Ramos (cell line): ENCODE measurements around the gene RNF208.

ENCODE experiments used
- in situ Hi-C: fragments of 300-500 bp; cut with MboI; formaldehyde crosslinking; loops from one replicate; pipeline ENCODE4 v1.14.3; 2022; ENCODE audit warnings: low sequenced_read_pairs; ENCODE audit not compliant: unreplicated experiment

The RNF208 gene

DNA sequence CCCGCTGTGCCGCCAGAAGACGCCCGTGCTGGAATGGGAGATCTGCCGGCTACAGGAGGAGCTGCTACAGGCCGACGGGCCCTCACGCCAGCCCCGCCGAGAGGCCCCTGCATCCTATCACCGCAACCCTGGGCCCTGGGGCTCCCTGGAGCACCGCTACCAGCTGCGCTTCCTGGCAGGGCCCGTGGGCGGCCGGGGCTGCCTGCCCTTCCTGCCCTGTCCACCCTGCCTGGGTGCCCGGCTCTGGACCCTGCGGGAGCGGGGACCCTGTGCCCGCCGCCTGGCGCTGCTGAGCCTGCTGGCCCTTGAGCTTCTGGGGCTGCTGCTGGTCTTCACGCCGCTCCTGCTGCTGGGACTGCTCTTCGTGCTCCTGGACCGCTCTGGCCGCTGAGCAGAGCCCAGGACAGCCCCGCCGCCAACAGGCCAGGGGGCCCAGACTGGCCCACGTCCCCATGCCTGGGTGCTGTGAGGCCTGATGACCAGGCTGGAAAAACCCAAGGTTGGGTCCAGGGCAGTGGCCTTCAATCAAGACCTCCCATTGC lies 3.8 kb downstream of the RNF208 start:
- in situ Hi-C loops = no loop called here

DNA sequence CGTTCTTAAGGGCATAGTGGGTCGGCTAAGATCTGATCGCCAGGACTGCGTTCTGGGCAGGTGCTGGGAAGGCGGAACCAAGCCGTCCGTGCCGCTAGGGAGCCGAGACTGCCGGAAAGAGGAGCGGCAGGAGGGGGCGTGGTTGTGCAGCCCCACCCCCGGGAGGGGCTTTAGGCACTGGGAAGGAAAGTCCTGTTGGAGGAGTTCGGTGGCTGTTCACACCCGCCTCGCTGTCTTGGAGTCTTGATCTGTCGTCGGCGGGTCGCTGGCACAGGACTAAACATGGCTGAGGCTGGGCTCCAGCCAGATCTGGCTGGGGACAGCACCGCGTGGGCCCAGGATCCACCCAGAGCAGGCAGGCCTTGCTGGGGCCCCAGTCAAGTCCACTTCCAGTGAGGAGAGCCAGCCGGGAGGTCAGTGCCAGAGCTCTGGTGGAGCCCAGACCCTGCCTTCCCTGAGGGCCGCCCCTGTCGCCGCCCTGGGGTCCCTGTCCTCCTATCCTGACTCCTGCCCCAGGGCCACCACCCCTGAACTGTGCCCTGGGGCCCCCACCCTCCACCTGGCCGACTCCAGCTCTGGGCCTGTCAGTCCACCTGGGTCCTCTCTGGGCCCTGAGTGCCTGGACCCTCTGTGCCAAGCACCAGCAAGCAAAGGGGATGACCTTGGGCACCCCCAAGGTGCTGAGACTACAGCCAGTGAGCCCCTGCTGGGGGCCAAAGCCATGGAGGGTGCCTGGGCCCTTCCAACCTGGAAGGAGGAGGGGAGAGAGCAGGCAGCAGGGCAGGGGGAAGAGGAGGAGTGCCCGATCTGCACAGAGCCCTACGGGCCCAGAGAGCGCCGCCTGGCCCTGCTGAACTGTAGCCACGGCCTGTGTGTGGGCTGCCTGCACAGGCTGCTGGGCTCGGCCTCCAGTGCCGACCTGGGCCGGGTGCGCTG lies 4.5 kb downstream of the RNF208 start:
- in situ Hi-C loops = no loop called here

DNA sequence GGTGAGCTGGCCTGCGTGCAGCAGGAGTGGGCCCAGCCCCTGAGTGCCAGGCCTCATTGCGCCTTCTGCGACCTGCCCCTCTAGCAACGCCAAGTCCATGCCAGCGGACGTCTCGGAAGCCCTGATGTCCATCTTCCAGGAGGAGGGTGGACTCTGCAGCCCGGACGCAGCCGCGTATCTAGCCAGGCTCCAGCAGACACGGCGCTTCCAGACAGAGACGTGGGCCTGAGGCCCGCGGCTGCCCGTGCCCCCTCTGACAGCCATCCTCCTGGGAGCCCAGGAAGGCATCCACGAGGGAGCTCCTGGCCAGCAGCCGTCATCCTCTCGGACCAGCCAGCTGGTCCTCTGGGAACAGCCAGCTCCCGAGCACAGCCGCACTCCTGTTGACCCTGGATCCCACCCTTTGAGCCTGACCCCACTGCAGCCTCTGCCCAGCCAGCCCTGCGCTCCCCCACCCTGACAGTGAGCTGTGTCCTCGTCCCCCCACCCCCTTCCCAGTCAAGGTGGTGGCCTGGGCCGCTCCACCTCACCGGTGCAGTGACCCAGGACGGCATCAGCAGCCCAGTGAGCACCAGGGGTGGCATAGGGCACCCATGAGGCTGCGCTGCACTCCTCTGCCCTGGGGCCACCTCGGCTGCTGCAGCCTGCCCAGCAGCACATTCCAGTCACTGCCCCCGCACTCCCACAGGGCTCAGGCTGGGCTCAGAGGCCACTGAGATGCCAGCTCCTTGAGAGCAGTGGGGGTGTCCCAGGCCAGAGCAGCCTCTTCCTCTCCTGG lies 5.7 kb downstream of the RNF208 start:
- in situ Hi-C loops = no loop called here

DNA sequence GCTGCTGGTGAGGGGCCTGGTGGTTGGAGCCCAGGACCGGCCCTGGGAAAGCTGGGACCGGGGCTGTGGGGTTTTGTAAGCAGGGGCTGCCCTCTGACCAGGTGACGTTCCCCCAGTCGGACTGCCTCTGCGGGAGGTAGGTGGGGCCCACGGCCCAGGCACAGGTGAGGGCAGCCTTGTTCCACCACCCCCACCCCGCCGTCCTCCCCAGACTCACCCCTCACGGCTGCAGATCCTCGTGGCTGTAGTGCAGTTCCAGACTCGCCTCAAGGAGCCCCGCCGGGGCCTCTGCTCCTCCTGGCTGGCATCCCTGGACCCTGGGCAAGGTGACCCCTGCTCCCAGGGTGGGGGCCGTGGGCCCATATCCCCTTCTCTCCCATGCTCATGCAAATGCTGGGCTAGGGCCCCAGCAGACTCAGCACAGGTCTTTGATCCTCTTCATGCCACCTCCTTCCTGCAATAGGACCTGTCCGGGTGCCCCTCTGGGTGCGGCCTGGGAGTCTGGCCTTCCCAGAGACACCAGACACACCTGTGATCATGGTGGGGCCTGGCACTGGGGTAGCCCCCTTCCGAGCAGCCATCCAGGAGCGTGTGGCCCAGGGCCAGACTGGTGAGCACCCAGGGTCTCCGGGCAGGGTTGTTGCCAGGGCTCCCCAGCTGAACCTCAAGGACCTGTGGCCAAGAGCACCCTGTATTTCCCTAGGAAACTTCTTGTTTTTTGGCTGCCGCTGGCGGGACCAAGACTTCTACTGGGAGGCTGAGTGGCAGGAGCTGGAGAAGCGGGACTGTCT lies 6.6 kb downstream of the RNF208 start:
- in situ Hi-C loops = no loop called here

DNA sequence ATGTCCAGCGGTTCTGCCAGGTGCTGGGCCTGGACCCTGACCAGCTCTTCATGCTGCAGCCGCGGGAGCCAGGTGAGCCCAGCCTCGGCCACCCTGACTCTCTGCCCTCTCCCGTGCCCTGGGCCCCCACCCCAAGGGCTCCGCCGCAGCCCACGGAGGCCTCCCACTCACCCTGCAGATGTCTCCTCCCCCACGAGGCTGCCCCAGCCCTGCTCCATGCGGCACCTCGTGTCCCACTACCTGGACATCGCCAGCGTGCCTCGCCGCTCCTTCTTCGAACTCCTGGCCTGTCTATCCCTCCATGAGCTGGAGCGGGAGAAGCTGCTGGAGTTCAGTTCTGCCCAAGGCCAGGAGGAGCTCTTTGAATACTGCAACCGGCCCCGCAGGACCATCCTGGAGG lies 7.4 kb downstream of the RNF208 start:
- in situ Hi-C loops = no loop called here

DNA sequence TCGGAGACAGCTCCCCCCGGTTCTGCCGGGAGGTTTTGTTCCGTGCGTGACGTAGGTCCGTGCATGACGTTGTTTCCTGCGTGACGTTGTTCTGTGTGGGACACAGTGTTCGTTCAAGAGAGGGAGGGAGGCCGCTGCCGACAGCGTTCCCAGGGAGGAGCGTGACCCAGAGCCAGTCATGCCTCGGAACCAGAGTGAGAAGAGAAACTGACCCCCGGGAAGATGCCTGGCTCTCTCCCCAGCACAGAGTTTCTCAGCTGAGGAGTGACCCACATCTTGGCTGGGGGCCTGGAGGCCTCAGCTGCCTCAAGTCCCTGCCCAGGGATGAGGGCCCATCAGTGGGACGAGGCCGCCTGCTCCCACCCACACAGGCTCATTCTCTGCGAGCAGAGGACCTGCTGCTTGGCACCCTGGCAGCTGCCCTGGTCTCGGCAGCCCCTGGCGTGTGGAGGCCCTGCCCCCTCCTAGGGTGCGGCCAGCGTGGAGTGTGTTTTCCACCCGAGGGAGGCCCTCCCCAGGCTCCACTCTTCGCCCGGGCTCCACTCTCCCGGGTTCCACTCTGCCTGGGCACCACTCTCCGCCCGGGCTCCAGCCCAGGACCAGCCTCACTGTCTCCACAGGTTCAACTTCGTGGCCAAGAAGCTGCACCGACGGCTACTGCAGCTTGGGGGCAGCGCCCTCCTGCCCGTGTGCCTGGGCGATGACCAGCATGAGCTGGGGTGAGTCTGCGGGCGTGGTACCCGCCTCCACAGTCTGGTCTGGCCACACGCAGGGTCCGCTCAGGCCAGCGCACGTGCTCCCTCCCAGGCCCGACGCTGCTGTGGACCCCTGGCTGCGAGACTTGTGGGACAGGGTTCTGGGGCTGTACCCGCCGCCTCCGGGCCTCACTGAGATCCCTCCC lies 8.6 kb downstream of the RNF208 start:
- in situ Hi-C loops = no loop called here

DNA sequence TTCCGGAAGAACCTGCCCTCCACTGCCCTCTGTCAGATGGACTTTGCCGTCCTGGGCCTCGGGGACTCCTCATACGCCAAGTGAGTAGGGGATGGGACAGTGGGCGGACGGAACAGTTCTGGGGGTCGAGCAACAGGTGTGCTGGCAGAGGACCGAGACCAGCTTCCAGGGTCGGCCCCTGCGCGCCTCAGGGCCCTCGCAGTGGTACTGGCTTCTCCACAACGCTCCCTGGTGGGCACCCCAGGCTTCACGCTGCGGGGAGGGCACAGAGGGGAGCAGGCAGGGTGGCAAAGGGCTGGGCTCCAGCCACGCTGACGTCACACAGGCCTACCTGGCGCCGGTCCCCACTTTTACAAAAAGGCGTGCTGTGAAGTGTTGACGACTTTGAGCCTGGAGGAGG lies 9.5 kb downstream of the RNF208 start:
- in situ Hi-C loops = no loop called here

DNA sequence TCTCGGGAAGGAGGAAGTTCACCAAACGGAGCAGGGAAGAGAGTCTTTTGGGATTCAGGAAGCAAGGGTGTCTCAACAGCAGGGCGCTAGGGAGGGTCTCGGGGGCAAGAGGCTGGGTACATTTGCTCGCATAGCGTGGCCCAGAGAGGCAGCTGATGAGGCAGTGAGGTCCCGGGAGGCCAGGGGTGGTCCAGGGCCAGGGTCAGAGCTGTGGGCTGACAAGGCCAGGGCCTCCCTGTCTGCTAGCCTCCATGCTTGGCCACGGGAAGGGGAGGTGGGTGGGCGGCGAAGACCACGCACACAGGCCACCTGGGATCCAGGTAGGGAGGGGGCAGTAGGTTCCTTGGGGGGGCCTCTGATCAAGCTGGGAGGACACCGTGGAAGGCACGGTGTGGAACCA lies 10.5 kb downstream of the RNF208 start:
- in situ Hi-C loops = no loop called here

DNA sequence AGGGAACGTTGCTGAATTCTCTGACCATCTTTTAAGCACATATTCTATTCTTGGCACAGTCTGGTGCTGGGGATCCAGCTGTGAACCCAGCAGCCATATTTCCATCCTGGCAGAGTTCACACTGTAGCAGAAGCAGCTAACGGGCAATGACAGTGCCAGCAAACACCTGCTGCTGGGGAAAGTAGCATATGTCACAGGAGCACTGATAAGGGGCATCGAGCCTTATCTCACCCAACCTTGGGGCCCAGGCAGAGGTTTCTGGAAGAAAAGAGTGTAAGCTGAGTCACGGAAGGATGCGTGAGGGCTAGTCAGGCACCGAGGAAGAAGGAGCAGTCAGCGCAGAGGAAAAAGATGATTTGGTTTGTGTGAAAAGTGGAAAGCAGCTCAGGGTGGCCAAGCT lies 15.4 kb downstream of the RNF208 start:
- in situ Hi-C loops = no loop called here

DNA sequence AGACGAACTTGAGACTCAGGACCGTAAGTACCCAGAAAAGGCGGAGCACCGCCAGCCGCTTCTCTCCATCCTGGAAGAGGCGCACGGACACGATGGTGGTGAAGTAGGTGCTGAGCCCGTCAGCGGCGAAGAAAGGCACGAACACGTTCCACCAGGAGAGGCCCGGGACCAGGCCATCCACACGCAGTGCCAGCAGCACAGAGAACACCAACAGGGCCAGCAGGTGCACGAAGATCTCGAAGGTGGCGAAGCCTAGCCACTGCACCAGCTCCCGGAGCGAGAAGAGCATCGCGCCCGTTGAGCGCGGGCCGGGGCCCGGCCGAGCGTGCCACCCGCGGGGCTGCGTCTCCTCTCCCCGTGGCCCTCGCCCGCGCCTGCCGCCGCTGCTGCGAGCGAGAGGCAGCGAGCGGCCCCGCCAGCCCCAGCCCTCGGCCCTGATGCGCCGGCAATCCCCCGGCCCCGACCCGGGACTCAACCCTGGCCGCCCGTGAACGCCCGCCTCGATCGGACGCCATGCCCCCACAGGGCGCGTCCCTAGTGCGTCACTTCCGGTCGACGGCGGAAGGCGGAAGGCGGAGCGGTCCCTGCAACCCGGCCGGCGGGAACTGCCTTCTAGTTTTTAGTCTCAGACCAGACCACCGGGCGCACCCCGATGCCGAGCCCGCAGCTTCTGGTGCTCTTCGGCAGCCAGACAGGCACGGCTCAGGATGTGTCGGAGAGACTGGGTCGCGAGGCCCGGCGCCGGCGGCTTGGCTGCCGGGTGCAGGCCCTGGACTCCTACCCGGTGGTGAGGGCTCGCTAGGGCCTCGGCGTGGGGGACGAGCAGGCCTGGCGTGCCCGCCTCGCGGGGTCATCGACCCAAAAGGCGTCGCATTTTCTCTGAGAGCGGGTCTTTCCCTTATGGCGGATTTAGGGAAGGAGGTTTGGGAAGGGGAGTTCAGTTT lies 16.6 kb downstream of the RNF208 start, which contains the start of the genes NDOR1 and TMEM203:
NDOR1 (plus strand) TSS at position 575 of the 944 bp plus-strand sequence; CDS start at position 653, 78 bp downstream.
TMEM203 (minus strand) TSS at position 523 of the 944 bp plus-strand sequence; CDS start at position 289, 234 bp downstream.
- in situ Hi-C loops = no loop called here

DNA sequence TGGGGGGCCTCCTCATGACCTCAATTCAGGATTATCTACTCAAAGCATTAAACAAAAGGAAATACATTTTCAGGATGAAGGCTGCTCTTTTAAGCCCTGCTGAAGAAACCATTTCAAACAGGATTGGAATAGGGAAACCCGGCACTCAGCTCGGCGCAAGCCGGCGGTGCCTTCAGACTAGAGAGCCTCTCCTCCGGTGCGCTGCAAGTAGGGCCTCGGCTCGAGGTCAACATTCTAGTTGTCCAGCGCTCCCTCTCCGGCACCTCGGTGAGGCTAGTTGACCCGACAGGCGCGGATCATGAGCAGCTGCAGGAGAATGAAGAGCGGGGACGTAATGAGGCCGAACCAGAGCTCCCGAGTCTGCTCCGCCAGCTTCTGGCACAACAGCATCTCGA lies 17.3 kb downstream of the RNF208 start:
- in situ Hi-C loops = no loop called here

DNA sequence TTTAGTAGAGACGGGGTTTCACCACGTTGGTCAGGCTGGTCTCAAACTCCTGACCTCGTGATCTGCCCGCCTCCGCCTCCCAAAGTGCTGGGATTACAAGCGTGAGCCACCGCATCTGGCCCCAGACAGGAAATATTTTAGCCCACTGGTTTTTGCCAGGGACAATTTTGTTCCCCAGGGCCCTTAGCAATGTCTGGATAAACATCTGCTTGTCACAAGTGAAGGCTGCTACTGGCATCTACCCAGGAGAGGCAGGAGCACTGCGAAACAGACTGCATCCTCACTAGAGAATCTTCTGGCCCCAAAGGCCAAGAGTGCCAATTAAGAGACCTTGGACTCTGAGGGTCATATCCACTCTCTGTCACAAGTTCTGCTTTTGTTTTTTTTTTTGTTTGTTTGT lies 19.1 kb downstream of the RNF208 start:
- in situ Hi-C loops = no loop called here

DNA sequence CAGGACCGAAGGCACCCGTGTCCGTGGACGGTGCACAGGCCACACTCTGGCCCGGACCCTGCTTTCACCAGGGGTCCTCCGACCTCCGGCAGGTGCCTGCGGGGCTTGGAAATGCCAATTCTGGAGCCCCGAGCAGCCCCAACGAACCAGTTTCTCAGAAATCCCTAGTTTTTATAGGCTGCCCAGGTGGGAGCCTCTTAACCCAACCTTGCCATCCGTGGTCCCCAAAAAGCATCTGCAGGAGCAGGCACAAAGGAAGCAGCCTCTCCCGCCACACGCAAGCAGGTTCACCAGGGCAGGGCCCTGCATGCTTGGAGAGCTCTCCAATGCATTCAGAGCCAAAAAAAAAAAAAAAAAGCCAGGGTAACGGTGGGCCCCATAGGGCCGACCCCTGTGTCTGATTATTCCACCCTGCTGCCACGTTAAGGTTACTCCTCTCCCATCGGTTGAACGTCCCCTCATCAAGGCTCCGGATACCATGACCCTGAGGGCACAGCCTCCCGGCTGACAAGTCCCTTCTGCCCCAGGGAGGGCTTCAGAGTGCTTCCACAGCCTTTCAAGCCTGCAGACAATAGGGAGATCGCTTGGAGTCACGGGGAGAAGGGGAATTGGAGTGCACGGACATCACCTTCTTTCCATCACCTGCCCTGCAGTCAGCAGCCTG lies 20.7 kb downstream of the RNF208 start:
- in situ Hi-C loops = no loop called here

DNA sequence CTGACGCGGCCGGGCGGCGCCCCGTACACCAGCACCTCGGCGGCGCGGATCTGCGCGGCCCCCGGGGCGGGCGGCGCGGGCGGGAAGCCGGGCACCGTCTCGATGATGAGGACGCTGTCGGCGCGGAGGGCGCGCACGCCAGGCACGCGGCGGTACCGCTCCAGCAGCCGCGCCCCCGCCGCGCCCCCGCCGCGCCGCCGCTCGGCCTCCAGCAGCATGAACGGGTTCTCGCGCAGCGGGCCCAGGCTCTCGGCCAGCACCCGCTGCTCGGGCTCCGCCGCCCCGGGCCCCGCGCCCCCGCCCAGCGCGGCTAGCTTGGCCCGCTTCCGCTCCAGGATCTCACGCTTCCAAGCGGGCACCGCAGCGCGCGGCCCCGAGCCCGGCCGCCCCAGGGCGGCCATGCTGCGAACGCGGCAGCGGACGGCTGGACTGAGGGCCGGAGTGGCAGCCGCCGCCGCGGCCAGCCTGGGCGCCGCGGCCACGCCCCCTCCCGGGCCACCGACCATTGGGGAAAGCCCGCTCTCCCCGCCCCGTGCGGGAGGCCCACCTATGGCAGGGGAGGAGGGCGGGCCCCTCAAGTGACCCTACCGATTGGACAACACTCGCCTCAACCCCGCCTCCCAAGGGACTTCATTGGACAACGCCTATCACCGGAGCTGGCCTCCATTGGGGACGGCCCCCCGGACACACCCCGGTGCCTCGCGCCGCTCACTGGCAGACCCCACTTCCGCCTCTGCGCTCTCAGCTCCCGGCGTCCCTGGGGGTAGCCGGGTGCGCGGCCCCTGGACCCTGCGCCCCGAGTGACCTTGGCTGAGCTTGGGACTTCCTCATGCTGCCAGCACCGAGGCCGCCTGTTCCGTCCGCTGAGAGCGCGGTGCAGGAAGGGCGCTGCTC lies 21.5 kb downstream of the RNF208 start, which contains the start of gene TPRN:
TPRN (minus strand) TSS at position 431 of the 894 bp plus-strand sequence; CDS start at position 401, 30 bp downstream.
- in situ Hi-C loops = no loop called here

DNA sequence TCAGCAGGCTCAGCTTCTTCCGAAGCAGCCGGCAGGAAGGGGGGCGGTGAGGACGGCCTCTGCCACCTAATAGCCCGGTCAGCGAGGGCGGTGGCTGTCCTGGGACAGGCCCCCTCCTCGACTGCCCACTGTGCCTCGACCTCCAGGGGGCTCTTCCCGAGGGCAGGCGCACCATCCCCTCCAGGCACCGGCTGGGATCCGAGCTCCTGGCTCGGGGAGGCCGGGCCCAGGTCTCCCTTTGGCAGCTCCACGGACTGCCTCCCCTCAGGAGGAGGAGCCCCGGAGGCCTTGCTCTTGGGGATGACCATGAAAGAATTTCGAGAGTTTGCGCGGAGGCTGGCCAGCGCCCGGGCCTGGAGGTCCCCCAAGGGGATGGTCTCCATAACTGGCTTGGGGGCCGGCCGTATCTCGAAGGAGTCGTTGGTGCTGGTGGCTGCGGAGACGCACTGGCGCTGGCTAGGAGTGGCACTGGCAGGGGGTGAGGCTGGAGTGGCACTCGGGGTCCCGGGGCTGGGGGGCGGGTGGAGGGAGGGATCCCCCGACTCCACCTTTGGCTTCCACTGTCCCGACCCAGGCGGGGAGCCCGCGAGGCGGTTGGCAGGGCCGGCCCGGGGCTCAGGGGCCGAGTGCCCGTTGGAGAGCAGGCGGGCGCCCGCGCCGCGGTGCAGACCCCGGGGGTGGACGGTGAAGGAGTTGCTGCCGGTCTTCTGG lies 22.5 kb downstream of the RNF208 start:
- in situ Hi-C loops = no loop called here

DNA sequence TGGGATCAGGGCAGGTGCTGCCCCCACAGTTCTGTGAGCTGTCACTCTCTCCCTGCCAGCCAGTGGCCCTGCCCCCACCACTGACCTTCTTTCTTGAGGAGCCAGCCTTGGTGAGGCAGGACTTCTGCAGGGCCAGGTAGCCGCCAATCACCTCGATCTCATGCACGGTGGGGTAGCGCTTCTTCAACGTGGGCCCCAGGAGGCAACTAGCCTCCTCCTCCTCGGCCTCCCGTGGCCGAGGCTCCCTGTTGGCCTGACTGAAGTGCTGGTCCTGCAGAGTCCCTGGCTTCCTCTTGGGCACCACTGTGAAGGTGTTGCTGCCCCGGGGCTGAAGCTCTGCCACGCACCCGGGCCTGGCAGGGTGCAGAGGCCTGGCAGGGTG lies 23.1 kb downstream of the RNF208 start:
- in situ Hi-C loops = no loop called here
